HepG2 (cell line): ENCODE measurements around the gene ATE1. TPM values are rescaled to one million over a fixed set of nuclear protein-coding genes. Genes with fewer than 3 reads are reported as not detected.

Source experiments
- AGO2 ChIP-seq: fragments of 200-400 bp; formaldehyde crosslinking; optimal IDR thresholded peaks from 2 replicates; pipeline ENCODE3; 2017; ENCODE audit warnings: mild to moderate bottlenecking, low read depth, low read length, moderate library complexity
- ZBTB7A ChIP-seq: sonication (generic); formaldehyde crosslinking; IDR thresholded peaks from 2 replicates; pipeline ENCODE4 v1.8.0; 2022; ENCODE audit warnings: mild to moderate bottlenecking, missing genetic modification reagents
- ZFP36L1 ChIP-seq: sonication (generic); formaldehyde crosslinking; IDR thresholded peaks from 2 replicates; pipeline ENCODE4 v1.8.0; 2022; ENCODE audit warnings: mild to moderate bottlenecking, missing genetic modification reagents, moderate library complexity
- ZNF253 ChIP-seq: sonication (generic); formaldehyde crosslinking; IDR thresholded peaks from 2 replicates; pipeline ENCODE4 v1.8.0; 2022; ENCODE audit warnings: mild to moderate bottlenecking, missing genetic modification reagents, borderline replicate concordance
- polyA plus RNA-seq, 8 experiments: library from polyadenylated mRNA; depleted of rRNA in 3 of 8; stranded (reverse) in 7 of 8; unstranded in 1 of 8; fragments of >200 nt; fragmentation: Illumina TruSeq in 4 of 8; extraction: Trizol in 4 of 8; gene quantifications; 2 replicates each; pipeline versions ENCODE4 v1.2.1 to v1.2.3, GENCODE V29; 2011 to 2016; ENCODE audit warnings: low read depth in 4 of 8, missing spikeins in 1 of 8, mixed read lengths in 1 of 8; ENCODE audit not compliant: insufficient read depth in 1 of 8
- total RNA-seq, 5 experiments: library from RNA; depleted of rRNA; stranded (reverse); fragments of >200 nt; fragmentation: Illumina TruSeq; extraction: Trizol; gene quantifications; 2 replicates each; pipeline ENCODE4 v1.2.3, GENCODE V29; 2016; ENCODE audit warnings: low read depth in 1 of 5
- TF ChIP-seq, protein P1 (sequence below): sonication (generic); formaldehyde crosslinking; IDR thresholded peaks from one replicate; pipeline ENCODE4 v1.5.1; 2020; ENCODE audit warnings: mild to moderate bottlenecking, missing genetic modification reagents; ENCODE audit errors: not compliant biosample characterization
- TF ChIP-seq, protein P2 (sequence below): sonication (generic); formaldehyde crosslinking; IDR thresholded peaks from 2 replicates; pipeline ENCODE4 v1.5.0; 2020; ENCODE audit warnings: mild to moderate bottlenecking, missing genetic modification reagents
- TF ChIP-seq, protein P3 (sequence below): IDR thresholded peaks from 2 replicates; pipeline ENCODE4 v1.6.1; 2016; ENCODE audit warnings: mild to moderate bottlenecking, missing biosample characterization, missing genetic modification reagents
- TF ChIP-seq, protein P4 (sequence below): sonication (generic); formaldehyde crosslinking; IDR thresholded peaks from 2 replicates; pipeline ENCODE4 v1.4.0; 2020; ENCODE audit warnings: mild to moderate bottlenecking, missing genetic modification reagents
- TF ChIP-seq, protein P5 (sequence below): sonication (generic); formaldehyde crosslinking; IDR thresholded peaks from 2 replicates; pipeline ENCODE4 v1.4.0; 2020; ENCODE audit warnings: mild to moderate bottlenecking, missing genetic modification reagents

Gene ATE1
- total and polyA plus RNA-seq, 2 of the 13 experiments (the other 11 are each of a cell fraction or from before 2014, with no cell fraction given), result 17.5 to 42.2 TPM

DNA sequence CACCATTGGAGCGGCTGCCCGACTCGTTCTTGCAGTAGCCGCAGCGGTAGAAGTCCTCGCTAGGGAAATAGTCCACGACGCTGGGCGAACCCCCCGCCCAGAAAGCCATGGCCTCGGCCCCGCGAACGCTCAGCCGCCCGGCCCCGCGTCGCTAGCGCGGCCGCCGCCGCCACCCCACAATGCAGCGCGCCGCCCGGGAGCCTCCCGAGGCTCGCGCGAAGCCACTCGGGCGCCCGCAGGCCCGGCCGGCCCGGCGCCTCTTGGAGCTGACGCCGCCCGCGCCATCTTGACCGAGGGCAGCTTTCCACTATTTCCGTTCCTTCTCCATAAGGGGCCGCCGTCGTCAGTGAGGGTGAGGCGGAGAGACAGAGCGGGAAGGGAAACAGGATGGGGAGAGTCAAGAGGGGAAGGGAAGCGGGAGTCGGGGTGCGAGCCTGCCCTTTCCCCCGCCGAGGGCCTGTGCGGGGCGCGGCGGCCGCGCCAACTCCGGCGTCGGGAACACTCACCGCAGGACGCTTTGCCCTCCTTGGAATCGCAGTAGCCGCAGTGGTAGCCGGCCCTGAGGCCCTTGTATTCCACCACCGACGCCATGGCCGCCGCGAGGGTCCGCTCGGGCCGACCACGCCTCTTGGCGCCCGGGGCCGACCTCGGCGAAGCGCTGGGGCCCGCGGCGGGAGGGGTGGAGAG, at the start of gene ATE1 (continued):
- TF ChIP-seq, protein P1, sequence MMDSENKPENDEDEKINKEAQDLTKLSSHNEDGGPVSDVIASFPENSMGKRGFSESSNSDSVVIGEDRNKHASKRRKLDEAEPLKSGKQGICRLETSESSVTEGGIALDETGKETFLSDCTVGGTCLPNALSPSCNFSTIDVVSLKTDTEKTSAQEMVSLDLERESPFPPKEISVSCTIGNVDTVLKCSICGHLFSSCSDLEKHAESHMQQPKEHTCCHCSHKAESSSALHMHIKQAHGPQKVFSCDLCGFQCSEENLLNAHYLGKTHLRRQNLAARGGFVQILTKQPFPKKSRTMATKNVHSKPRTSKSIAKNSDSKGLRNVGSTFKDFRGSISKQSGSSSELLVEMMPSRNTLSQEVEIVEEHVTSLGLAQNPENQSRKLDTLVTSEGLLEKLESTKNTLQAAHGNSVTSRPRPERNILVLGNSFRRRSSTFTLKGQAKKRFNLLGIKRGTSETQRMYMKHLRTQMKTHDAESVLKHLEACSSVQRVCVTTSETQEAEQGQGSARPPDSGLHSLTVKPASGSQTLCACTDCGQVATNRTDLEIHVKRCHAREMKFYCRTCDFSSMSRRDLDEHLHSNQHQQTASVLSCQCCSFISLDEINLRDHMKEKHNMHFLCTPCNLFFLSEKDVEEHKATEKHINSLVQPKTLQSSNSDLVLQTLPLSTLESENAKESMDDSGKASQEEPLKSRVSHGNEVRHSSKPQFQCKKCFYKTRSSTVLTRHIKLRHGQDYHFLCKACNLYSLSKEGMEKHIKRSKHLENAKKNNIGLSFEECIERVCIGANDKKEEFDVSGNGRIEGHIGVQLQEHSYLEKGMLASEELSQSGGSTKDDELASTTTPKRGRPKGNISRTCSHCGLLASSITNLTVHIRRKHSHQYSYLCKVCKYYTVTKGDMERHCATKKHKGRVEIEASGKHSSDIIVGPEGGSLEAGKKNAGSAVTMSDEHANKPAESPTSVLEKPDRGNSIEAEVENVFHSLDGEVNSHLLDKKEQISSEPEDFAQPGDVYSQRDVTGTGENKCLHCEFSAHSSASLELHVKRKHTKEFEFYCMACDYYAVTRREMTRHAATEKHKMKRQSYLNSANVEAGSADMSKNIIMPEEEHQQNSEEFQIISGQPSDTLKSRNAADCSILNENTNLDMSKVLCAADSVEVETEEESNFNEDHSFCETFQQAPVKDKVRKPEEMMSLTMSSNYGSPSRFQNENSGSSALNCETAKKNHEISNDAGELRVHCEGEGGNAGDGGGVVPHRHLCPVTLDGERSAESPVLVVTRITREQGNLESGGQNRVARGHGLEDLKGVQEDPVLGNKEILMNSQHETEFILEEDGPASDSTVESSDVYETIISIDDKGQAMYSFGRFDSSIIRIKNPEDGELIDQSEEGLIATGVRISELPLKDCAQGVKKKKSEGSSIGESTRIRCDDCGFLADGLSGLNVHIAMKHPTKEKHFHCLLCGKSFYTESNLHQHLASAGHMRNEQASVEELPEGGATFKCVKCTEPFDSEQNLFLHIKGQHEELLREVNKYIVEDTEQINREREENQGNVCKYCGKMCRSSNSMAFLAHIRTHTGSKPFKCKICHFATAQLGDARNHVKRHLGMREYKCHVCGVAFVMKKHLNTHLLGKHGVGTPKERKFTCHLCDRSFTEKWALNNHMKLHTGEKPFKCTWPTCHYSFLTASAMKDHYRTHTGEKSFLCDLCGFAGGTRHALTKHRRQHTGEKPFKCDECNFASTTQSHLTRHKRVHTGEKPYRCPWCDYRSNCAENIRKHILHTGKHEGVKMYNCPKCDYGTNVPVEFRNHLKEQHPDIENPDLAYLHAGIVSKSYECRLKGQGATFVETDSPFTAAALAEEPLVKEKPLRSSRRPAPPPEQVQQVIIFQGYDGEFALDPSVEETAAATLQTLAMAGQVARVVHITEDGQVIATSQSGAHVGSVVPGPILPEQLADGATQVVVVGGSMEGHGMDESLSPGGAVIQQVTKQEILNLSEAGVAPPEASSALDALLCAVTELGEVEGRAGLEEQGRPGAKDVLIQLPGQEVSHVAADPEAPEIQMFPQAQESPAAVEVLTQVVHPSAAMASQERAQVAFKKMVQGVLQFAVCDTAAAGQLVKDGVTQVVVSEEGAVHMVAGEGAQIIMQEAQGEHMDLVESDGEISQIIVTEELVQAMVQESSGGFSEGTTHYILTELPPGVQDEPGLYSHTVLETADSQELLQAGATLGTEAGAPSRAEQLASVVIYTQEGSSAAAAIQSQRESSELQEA (CRISPR knock-in tag), result peak; percentile 0
- TF ChIP-seq ZFP36L1 (CRISPR knock-in tag) (no peak), AGO2 (peak; percentile 92), ZBTB7A (0 out of 2 replicates have a peak, but pooled peaks have one; percentile 30), ZNF253 (CRISPR knock-in tag) (0 out of 2 replicates have a peak, but pooled peaks have one; percentile 16)
- TF ChIP-seq, protein P2, sequence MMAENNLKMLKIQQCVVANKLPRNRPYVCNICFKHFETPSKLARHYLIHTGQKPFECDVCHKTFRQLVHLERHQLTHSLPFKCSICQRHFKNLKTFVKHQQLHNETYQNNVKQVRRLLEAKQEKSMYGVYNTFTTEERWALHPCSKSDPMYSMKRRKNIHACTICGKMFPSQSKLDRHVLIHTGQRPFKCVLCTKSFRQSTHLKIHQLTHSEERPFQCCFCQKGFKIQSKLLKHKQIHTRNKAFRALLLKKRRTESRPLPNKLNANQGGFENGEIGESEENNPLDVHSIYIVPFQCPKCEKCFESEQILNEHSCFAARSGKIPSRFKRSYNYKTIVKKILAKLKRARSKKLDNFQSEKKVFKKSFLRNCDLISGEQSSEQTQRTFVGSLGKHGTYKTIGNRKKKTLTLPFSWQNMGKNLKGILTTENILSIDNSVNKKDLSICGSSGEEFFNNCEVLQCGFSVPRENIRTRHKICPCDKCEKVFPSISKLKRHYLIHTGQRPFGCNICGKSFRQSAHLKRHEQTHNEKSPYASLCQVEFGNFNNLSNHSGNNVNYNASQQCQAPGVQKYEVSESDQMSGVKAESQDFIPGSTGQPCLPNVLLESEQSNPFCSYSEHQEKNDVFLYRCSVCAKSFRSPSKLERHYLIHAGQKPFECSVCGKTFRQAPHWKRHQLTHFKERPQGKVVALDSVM (CRISPR knock-in tag), result peak; percentile 14; the same call in 1 of the 2 replicates
- TF ChIP-seq, protein P3, sequence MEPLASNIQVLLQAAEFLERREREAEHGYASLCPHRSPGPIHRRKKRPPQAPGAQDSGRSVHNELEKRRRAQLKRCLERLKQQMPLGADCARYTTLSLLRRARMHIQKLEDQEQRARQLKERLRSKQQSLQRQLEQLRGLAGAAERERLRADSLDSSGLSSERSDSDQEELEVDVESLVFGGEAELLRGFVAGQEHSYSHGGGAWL (CRISPR knock-in tag), result peak; percentile 71
- TF ChIP-seq, protein P4, sequence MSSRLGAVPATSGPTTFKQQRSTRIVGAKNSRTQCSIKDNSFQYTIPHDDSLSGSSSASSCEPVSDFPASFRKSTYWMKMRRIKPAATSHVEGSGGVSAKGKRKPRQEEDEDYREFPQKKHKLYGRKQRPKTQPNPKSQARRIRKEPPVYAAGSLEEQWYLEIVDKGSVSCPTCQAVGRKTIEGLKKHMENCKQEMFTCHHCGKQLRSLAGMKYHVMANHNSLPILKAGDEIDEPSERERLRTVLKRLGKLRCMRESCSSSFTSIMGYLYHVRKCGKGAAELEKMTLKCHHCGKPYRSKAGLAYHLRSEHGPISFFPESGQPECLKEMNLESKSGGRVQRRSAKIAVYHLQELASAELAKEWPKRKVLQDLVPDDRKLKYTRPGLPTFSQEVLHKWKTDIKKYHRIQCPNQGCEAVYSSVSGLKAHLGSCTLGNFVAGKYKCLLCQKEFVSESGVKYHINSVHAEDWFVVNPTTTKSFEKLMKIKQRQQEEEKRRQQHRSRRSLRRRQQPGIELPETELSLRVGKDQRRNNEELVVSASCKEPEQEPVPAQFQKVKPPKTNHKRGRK, result no peak
- TF ChIP-seq, protein P5, sequence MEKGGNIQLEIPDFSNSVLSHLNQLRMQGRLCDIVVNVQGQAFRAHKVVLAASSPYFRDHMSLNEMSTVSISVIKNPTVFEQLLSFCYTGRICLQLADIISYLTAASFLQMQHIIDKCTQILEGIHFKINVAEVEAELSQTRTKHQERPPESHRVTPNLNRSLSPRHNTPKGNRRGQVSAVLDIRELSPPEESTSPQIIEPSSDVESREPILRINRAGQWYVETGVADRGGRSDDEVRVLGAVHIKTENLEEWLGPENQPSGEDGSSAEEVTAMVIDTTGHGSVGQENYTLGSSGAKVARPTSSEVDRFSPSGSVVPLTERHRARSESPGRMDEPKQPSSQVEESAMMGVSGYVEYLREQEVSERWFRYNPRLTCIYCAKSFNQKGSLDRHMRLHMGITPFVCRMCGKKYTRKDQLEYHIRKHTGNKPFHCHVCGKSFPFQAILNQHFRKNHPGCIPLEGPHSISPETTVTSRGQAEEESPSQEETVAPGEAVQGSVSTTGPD (CRISPR knock-in tag), result no peak
